ENCODE data around the gene ARL8B. TPM values are rescaled to one million over a fixed set of nuclear protein-coding genes. Genes with fewer than 3 reads are reported as not detected.

The ARL8B gene
- total RNA-seq, 1 experiment from 2014 or later: 29.0 TPM

DNA sequence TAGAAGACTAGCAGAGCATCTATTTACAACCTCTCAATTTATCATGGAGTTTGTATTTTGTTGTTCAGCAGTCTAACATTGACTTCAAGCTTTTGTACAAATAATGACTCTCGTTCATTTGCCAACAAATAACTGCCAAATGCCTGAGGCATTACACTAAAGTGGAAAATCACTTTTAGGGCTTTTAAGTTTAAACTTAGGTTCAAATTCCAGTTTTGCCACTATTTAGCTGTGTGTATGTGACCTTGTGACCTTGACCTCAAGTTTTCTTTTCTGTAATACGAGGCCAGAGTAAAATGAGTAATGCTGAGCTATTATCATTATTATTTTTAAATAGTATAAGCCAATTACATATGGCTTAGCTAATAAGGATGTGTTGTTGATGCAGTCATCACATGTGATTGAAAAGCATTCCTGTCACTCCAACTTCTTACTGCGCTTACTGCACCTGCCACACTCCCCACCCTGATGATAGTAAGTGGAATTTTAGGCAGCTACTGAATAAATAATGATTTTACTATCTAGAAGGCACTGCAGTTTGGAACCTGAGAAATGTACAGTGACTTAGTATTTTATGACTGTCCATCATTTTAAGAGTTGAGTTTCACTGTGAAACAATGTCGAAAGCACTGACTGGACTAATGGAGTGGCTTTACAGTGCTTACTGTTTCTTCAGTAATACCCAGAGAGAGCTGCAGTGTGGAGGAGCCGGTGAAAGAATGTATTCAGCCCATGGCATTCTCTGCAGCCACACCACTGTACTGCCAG lies 16.3 kb downstream of the ARL8B start:
- no CpG with 5 or more reads among the region's 5 CpGs for WGBS (ENCODE audit: extremely low coverage, insufficient read length, low lambda C conversion rate)
- TF ChIP-seq, protein P1, sequence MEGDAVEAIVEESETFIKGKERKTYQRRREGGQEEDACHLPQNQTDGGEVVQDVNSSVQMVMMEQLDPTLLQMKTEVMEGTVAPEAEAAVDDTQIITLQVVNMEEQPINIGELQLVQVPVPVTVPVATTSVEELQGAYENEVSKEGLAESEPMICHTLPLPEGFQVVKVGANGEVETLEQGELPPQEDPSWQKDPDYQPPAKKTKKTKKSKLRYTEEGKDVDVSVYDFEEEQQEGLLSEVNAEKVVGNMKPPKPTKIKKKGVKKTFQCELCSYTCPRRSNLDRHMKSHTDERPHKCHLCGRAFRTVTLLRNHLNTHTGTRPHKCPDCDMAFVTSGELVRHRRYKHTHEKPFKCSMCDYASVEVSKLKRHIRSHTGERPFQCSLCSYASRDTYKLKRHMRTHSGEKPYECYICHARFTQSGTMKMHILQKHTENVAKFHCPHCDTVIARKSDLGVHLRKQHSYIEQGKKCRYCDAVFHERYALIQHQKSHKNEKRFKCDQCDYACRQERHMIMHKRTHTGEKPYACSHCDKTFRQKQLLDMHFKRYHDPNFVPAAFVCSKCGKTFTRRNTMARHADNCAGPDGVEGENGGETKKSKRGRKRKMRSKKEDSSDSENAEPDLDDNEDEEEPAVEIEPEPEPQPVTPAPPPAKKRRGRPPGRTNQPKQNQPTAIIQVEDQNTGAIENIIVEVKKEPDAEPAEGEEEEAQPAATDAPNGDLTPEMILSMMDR (conservative IDR thresholded peaks at IDR 0.05): no peak

More for the DNA sequence above, 16.3 kb downstream of the ARL8B start:
- H3K56ac ChIP-seq (ENCODE audit: insufficient read length, low read depth, low read length): no peak overlapping the region
- peaks cover 40% of the 10 kb centered on the region for H3K79me2 ChIP-seq (ENCODE audit: insufficient read depth, low read length)
- no peak overlapping the region for H3K14ac ChIP-seq (ENCODE audit: insufficient read depth, low read length)
- no peak overlapping the region for H4K8ac ChIP-seq (replicated peaks; ENCODE audit: insufficient read length, low read depth, low read length)
- Mint-ChIP-seq H3K27ac (peak overlapping the region in 1 of 3 experiments; percentile 58; a peak in 2 of 7 replicates), H3K36me3 (ENCODE audit: insufficient read depth in 1 of 3, low read depth in 3 of 3) (peaks cover 15 to 27% (median 17%) of the 10 kb centered on the region in 3 experiments), H3K9me3 (peaks cover 15 to 16% of the 10 kb centered on the region in 2 experiments), H3K4me1 (peaks cover 28 to 29% of the 10 kb centered on the region in 2 experiments), H3K27me3 (ENCODE audit: low read depth) (no peaks in the 10 kb centered on the region), H3K4me3 (no peak overlapping the region)
- H3K27ac ChIP-seq (ENCODE audit: insufficient read length, low read depth, low read length): no peak overlapping the region
- no peak overlapping the region for H3K18ac ChIP-seq (ENCODE audit: insufficient read length, low read depth, low read length)
- H3K9me3 ChIP-seq (ENCODE audit: control insufficient read depth, low read depth, low read length): no peaks in the 10 kb centered on the region
- H3T11ph ChIP-seq (ENCODE audit: low read length): no peak overlapping the region
- no peak overlapping the region for H3K23ac ChIP-seq (ENCODE audit: insufficient read length, low read depth, low read length)
- H3K4me2 ChIP-seq (ENCODE audit: insufficient read depth, insufficient read length, low read length): no peak overlapping the region
- no peak overlapping the region for H4K91ac ChIP-seq (ENCODE audit: insufficient read length, low read depth, low read length)
- no peak overlapping the region for H2AFZ ChIP-seq (ENCODE audit: low read length)
- H2BK15ac ChIP-seq (ENCODE audit: low read depth, low read length): no peak overlapping the region
- H4K5ac ChIP-seq (ENCODE audit: insufficient read length, low read depth, low read length): no peak overlapping the region
- no peak overlapping the region for H3K9ac ChIP-seq (ENCODE audit: extremely low read depth, insufficient read length, low read length)
- H3K4me1 ChIP-seq (ENCODE audit: insufficient read depth, low read length): peaks cover 3% of the 10 kb centered on the region; the same call in 1 of the 2 replicates
- H2BK20ac ChIP-seq (ENCODE audit: low read depth, low read length, poor library complexity, severe bottlenecking): no peak overlapping the region
- H3K79me1 ChIP-seq (ENCODE audit: insufficient read depth, low read depth, low read length, poor library complexity, severe bottlenecking): peaks cover 7% of the 10 kb centered on the region
- no peak overlapping the region for H2BK12ac ChIP-seq (ENCODE audit: insufficient read length, low read depth, low read length)
- H2AK5ac ChIP-seq (ENCODE audit: insufficient read length, low read length): no peak overlapping the region
- no peak overlapping the region for H2BK5ac ChIP-seq (ENCODE audit: insufficient read length, low read length)
- H3K27me3 ChIP-seq (ENCODE audit: insufficient read depth, low read length): no peaks in the 10 kb centered on the region
- H3K23me2 ChIP-seq (ENCODE audit: insufficient read length, low read depth, low read length, poor library complexity, severe bottlenecking): no peaks in the 10 kb centered on the region
- no peak overlapping the region for H2BK120ac ChIP-seq (ENCODE audit: low read depth, low read length, poor library complexity, severe bottlenecking)
- no peak overlapping the region for H3K4ac ChIP-seq (ENCODE audit: low read depth, low read length)
- H4K20me1 ChIP-seq (ENCODE audit: control insufficient read depth, insufficient read depth, insufficient read length): no peaks in the 10 kb centered on the region
- no peak for DNase-seq
